Brain pericyte (primary cell): ENCODE measurements around the gene CRYBA2.

Source experiments
- DNase-seq: peaks from one replicate; pipeline ENCODE4 v3.0.0-alpha.2; 2012; ENCODE audit warnings: low read depth, low spot score

CRYBA2 gene

DNA sequence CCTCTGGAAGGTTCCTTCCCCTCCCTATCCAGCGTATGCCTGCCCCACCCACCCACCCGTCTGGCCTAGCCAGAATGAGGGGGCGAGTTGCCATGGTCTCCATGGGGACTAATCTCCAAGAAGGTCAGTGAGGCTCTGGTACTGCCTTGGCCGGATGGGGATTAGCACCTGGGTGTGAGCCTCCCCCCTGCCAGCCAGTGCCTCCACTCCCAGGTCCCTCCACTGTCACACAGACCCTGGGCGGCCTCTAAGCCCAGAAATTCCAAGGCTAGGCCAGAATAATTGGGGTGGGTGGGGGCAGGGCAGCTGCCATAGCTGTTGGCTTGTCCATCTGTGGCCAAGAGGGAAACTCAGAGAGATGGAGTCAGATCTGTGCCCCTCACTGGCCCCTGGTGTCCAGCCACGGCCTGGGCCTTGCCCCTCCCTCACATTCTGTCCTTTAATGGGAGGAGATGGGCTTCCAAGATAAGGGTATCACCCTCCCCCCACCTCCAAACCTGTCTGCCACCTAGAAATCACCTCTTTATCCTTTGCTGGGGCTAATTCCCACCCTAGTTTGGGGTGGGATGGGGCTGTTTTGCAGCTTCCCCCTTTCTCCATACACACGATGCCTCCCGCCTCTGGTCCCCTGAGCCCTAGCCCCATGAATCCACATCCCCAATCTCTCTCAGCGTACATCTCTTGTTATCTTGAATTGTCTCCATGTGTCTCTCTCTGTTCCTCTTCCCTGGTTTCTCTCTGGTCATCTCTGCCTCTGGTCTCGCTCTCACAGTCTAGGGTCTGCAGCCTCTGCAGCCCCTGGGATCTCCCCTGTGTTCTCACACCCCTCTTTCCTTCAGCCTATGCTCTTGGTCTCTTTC is 6.0 kb upstream of the CRYBA2 start:
- DNase-seq: no peak

DNA sequence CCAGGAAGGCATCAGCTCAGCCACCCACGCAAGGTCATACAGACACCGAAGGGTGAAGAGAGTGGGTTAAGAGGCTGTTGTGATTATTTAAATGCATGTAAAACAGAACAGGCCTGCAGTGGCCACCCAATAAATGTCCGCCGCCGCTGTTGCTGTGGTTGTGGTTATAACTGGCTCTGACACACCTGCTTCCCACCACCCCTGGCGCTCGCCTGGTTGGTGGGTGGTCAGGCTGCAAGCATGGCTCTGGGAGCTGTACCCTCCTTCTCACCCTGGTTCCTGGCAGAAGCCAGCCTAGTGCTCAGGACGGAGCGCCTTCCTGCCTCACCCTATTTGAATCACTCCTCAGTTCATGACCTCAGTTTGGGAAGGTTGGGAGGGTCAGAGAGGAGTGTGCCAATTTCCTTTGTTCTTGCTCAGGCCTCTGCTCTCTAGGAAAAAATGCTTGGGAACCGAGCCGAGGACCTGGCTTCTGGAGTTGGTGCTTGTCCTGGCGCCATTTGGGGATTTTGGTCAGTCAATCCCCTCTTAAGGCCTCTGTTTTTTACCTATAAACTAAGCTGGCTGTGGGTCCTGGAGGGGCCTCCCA is 5.3 kb upstream of the CRYBA2 start:
- DNase-seq: no peak

DNA sequence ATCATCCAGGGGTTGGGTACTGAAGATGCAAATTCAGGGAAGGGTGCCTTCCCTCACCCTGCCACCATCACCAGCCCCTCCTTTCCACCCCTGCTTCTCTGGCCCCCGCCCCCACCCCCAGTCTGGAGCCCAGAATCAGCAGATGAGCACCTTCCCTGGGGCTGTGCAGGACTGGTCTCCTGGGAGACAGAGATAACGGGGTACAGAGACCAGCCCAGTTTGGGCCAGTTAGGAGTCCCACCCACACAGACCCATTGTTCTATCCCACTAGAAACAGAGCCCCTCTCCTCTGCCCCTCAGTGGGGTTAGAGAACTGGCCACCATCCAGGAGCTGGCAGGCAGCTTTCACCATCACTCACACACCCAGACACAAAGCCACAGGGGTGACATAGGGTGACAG is 4.5 kb upstream of the CRYBA2 start:
- no peak for DNase-seq

DNA sequence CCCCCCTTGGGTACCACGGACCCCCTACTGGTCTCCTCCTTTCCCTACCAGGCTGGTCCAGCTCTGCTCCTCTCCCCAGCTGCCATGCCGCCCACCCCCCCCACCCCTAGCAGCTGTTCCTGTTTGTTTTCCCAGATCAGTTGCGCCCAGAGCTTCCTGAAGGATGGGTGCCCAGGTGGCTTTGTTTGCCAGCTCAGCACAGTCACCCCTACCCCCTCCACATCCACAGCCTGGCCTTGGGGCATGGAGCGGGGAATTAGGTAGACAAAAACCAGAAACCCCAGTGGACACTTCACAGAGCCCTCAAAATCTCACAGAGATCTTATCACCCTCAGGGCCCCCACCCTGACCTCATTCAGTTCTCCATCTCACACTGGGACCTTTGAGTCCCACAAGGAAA is 3.7 kb upstream of the CRYBA2 start:
- DNase-seq: no peak

DNA sequence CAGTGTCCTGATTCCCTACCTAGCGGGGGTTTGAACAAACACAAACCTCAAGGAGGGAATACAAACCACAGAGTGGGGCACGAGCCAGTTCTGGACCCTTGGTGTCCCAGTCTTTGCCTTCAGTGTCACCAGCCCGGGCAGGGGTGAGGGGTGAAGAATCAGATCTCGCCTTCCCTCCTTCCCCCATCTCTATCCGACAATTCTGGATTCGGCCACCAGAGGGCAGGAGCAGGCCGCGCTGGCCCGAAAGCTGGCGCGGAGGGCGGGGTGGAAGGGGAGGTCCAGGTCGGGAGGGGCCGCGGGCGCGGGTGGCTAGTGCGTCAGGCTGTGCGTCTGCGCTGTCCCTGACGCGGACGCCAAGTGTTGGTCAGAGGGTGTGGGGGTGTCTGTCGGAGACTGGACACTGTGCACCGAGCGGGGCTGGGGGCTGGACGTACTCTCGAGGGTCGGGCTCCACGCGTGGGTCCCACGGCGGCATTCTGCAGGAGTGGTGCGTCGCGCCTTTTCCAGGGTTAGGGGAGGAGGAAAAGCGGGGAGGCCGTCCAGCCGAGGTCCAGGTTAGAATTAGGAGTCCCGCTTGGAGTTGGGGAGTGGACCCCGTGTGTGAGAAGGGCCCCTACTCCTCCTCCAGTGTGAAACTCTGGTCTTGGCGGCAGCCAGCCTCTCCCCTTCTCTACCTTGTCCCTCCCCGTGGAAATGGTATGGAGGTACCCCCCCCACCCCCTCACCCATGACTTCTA is 2.9 kb upstream of the CRYBA2 start:
- no peak for DNase-seq

DNA sequence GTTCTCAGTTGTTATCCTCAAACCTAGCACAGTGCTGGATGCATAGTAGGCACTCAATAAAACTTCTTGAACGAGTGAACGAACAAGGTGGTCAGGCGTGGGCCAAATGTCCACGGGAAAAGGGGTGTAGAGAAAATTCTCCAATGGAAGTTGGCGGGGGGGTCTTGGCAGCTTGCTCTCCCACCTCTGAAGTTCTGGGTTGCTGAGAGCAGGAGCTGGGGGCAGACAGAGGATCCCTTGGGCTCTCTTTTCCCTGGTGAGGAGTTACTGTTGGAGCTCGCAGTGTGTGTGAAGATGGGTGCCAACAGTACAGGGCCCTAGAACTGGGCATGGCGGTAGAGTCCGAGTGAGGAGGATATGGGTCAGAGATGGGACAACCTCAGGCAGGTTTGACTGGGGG is 2.3 kb upstream of the CRYBA2 start:
- DNase-seq: no peak

DNA sequence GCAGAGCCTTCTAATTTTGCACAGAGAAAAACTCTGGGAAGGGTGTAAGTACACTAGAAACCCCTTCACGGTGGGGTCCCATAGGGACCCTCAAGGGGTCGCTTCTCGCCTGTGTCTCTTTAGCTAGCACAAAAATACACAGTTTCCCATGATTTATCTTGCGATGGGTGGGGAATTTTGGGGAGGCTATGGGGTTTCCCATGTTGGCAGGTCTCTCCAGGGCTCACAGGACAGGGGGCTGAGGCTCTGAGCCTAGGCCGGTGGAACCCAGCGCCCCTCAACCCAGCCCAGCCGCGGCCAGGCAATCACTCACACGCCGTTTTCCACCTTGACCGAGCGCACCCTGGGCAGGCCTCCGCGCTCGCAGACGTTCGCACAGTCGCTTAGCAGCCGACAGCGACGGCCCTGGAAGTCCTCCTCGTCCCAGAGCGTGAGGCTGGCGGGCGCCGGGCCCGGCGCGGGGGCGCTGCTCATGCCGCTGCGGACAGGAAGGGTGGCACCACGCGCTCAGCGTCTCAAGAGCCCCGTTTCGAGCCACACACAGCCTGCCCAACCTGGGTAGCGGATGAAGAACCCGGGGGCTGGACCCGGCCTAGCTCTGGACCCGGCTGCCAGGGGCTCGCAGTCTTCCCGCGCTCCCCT is 398 bp downstream of the CRYBA2 start:
- no peak for DNase-seq

DNA sequence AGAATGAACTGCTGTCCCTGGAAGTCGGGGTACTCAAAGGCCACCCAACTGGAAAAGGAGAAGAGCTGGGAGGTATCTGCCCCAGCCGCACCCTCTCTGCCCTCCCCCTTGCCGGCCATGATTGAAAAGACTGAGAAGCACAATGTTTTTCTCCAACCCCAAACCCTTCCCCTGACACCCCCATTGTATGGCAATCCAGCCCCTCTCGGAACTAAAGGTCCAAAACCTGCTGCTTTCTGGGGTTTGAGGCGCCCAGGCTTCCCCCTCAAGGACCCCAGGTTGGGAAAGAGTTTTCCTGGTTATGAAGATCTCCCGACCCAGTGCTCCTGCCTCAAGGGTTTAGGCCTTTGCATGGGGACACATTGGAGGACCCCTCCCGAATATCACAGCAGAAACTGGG is 1.0 kb downstream of the CRYBA2 start:
- DNase-seq: no peak

DNA sequence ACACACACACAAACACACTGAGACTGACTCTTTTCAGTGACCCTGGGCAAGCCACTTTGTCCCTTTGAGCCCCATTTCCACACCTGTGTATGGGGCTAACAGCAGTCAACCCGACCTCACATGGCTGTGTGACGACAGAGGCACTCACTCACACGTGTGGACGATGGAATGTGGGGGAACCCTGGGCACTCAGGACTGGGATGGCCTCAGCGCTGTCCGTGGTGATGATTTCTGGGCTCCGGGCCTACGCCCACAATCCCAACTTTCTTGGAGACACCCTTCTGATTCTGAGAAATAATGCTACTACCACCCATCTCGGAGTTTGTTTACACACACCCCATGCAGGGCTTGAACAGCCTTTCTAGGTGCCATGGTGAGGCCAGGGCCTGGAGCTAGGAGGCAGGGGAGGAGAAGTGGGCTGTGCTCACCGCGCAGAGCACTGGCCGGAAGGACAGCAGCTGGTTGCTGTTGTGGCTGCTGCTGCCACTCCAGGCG is 1.5 kb downstream of the CRYBA2 start:
- no peak for DNase-seq

DNA sequence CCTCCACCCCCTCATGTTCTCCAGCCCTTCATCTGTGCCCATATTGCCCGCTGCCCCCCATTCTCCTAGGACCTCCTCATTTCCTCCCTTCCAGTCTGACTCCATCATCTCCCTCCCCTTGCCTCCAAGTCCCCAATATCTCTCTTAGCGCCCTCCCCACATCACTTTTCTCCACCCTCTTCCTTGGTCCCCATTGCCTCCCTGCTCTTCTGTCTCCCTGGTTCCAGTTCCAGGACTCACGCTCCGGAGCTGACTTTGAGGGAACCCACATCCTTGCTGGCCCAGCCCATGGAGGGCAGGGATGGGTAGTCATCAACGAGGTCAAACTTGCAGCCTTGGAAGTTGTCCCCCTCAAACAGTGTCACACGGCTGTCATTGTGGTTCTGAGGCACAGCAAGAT is 2.6 kb downstream of the CRYBA2 start:
- no peak for DNase-seq

DNA sequence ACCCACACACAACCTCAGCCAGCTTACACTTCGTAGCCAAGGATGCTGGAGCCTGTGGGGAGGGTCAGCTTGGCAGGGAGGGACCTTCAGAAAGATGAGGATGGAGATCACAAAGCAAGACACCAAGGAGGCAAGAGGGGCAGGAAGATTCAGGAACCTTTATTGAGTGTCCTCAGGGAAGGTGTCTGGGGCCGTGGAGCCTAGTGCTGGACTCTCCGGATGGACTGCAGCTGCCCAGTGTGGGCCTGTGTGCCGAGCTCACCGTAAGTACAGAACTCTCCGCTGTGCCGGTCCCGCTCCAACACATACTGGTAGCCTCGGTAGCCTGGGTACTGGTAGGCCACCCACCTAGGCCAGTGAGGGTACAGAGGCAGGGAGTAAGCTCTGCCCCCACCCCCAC is 3.2 kb downstream of the CRYBA2 start:
- no peak for DNase-seq

DNA sequence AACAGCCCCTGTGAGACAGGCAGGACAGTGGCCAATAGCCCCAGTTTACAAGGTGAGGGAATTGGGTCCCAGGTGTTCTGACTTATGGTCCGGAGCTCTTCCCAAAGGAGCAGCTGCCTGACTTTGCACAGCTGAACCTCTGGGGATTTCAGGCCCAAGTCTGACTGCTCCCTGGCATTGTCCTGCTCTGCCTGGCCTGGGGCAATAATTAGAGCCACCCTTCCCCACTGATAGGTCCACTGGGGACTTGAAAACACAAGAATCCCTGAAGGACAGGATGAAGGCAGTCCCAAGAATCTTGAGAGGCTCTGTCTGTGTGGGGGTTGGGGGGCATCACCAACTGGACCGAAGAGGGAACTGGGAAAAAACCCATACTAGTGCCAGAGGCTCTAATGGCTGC is 4.6 kb downstream of the CRYBA2 start:
- DNase-seq: no peak

DNA sequence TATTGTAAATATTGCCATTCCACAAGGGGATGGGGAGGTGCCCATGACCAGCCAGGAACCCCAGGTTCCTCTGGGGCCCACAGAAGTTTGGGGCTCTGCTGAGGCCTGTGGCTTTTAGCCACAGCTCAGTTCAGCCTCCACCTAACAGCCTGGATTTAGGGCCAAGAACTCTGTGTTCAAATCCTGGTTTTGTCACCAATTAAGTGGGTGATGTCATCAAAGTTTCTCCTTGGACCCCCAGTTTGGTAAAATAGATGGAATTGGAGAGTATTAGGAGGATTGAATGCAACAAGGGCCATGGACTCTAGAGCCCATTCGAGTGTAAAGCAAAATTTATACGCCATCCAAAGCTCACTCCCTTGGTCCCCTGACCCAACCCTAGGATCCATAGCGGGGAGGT is 5.1 kb downstream of the CRYBA2 start:
- DNase-seq: no peak

DNA sequence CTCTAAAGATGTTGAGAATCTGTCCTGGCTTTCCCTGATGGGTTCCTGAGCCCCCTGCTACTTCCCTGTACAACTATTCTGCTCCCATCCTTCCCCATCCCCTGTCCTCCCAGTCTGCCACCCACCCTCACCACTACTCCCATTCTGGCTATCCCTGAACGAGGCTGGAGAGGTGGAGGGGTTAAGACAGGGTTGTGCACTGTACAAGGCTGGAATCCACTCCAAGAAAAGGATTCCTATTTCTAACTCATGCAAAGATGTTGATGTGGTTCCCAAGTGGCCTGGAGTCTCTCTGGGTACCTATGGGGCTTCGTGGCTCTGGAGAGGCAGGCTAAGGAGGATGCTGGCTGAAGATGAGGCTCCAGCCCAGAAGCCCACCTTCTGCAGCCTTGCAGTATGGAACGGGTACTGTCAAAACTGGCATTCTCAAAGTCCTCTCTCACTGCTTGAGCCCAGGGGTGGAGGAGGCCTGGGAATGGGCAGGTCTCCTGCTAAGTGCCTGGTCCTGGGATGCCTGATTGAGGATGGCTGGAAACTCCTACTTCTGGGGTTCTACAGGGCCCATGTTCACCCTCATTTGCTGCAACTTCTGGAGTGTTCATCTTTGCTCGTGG is 7.0 kb downstream of the CRYBA2 start:
- no peak for DNase-seq

DNA sequence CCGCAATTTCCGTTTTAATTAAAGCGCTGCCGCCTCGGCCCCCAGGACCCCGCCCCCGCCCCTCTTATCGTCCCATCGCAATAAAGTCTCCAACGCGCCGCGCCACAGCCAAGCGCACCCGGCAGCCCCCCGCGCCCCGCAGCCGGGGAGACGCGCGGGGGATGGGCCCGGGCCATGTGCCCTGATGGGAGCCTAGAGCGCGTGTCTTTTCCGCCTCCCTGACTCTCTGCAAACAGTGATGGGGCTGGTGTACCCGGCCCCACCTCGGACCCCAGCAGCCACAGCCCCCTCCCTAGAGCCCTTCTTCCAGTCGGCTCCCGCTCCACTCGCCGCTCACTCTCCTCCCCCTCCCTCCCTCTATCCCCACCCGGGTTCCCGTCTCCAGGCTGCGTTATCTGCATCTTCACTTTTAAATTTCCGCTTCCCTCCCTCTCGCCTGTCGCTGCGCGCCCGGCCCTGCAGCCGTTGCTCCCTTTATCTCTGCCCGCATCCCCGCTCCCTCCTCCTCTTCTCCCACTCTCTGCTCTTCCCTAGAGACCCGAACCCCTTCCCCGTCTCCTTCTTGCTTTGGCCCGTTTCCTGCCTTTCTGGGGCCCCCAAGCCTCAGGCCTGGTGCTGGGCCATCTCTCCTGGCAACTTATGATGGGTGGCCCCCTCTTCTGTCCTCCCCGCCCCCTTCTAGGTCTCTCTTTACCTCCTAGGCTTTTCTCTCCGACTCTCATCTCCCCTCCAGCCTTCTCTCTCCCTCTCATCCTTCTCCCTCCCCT is 7.7 kb downstream of the CRYBA2 start:
- no peak for DNase-seq

DNA sequence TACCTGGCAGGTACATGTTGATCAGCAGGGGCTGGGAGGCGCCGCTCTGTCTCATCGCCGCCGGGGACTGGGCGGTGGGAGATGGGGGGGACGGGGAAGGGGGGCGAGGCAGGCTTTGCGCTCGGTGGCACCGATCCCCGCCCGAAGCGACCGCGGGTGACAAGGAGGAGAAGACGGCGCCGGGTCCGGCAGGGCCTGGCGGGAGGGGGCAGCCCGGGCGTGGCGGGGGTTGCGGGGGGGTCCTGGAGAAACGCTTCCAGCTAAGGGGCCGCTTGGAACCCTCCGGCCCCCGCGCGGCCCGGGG is 8.2 kb downstream of the CRYBA2 start, which contains the start of gene FEV:
TSS of gene FEV (minus strand) at position 164 of the 304 bp plus-strand sequence. CDS start at position 55, 109 bp downstream.
- DNase-seq: no peak

DNA sequence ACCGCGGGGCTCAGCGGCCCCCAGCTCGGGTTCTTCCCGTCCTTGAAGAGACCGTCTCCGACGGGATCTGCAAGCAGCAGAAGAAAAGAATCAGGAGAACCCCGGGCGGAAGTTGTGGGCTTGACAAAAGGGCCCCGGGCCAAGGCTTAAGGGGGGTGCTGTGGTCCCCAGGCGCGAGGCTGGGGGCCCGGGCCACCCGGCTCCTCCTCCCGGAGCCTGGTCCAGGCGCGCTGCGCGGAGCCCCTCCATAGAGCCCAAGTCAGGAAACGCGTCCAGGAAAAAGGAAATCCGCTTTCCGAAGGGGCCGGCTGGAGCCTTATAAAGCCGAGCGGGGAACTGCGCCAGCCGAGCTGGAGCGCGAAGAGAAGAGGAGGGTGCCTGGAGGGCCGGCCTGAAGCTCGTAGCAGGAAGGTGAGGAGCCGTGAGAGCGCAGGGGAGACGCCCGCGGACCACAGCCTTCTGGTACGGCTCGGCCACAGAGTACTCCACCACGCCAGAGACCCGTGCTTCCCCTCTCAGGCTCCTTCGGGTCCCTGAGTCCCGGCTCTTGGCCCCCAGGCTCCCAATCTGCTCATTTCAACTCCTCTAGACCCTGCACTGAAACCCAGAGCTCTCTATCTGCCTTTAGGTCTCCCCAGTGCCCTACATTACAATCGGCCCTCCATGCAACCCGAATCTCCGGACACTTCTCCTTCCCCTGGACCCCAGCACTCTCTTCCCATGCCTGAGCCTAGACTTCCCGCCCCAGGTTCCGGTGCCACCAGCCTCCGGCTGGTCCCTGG is 8.8 kb downstream of the CRYBA2 start:
- no peak for DNase-seq

DNA sequence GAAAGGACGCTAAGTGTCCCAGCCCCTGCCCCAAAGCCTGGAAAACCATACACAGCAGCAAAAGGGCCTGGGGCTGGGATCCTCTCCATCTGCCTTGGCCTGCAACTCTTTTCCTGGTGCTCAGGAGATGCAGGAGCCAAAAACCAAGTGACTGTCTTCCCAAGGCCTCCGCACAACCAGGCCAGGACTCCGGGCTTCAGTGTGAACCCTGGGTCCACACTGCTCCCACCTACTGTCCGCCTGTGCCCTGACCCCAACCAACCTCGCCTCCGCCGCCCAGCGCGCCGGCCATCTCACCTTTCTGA is 9.3 kb downstream of the CRYBA2 start:
- DNase-seq: no peak

DNA sequence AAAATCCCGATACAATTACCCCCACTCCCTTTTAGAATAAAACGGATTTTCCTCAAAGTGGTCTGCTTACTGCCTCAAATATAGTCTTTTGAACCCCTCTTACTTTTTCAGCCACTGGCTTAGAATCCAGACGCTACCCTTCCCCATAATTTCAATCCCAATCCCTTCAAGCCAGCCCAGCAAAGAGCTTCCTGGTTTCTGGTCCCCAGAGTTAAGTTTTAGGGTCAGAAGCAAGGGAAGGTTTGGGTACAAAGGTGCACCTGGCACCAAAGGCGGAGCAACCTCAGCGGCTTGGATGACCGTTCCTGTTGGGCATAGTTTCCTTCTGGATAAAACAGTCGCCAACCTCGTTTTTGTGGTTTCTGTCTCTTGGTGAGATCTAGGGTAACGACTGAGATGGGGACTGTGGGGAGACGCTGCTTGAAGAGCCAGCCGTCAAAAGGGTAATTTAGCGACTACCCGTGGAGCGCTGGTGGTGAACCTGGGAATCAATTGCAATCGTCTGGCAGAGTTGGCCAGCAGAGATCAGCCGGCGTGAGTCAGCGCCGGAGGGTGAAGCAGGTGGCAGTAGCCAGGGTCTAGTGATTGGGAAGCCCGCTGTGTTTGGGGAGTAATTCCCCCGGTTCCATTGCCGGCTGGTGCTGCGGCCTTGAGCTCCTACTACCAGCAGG is 9.8 kb downstream of the CRYBA2 start:
- no peak for DNase-seq
